Endothelial cell of umbilical vein (primary cell): ENCODE data around the gene ADAM10. TPM values are rescaled to one million over a fixed set of nuclear protein-coding genes. Genes with fewer than 3 reads are reported as not detected.

Experiments
- BruUV-seq: library from RNA; stranded (reverse); fragments of 400-500 nt; replicated peaks from 2 replicates; lab custom pipeline; 2021; lab: Mats Ljungman, UMichigan
- CTCF ChIA-PET: fragments of 300-600, 350-600 bp; sonication (Branson Sonifier 250); formaldehyde crosslinking; loops from one replicate; lab custom pipeline; 2021; ENCODE audit warnings: antibody characterized with exemption, inconsistent platforms; lab: Charles Lee
- POLR2A ChIA-PET: fragments of 300-600, 350-600 bp; sonication (Branson Sonifier 250); formaldehyde crosslinking; loops from one replicate; lab custom pipeline; 2021; ENCODE audit warnings: antibody characterized with exemption, inconsistent platforms; lab: Charles Lee
- DNase-seq: peaks from one replicate; pipeline ENCODE4 v3.0.0-alpha.2; 2011; ENCODE audit warnings: low read depth, low spot score
- FAIRE-seq: peaks from 2 replicates; lab custom pipeline; 2011; peaks lifted over from hg19 to GRCh38; lab: Jason Lieb, UNC
- H2AFZ ChIP-seq: 2 replicates; pipeline ENCODE4 v1.6.0; 2012; ENCODE audit warnings: low read depth, low read length, control low read depth, inconsistent platforms
- H3K27ac ChIP-seq: 2 replicates; pipeline ENCODE4 v1.5.1; 2011; ENCODE audit warnings: low read depth, mild to moderate bottlenecking, control low read depth, low read length, moderate library complexity; ENCODE audit not compliant: insufficient read depth
- H3K27me3 ChIP-seq, 2 experiments: 2 replicates each; pipeline versions ENCODE4 v1.6.0 to v1.6.1; 2011; ENCODE audit warnings: low read length in 2 of 2, mixed read lengths in 1 of 2; ENCODE audit not compliant: control insufficient read depth in 2 of 2, insufficient read depth in 2 of 2
- H3K36me3 ChIP-seq, 2 experiments: 2 replicates in 1 of 2; 3 replicates in 1 of 2; pipeline ENCODE4 v1.5.1; 2011; ENCODE audit warnings: low read length in 2 of 2, mild to moderate bottlenecking in 1 of 2, moderate library complexity in 1 of 2; ENCODE audit not compliant: control insufficient read depth in 2 of 2, insufficient read depth in 2 of 2; ENCODE audit errors: extremely low read depth in 1 of 2
- H3K4me1 ChIP-seq: 3 replicates; pipeline ENCODE4 v1.5.1; 2011; ENCODE audit warnings: mild to moderate bottlenecking, low read length; ENCODE audit not compliant: control insufficient read depth, insufficient read depth; ENCODE audit errors: extremely low read depth
- H3K4me2 ChIP-seq: 2 replicates; pipeline ENCODE4 v1.6.1; 2011; ENCODE audit warnings: low read length, control low read depth, mixed read lengths; ENCODE audit not compliant: insufficient read depth
- H3K4me3 ChIP-seq, 3 experiments: fragments of 200-600 bp in 1 of 3; sonication (generic), shearing (Covaris generic) in 1 of 3; replicated peaks in 1 of 3; 2 replicates each; pipeline ENCODE4 v1.5.1; 2011 to 2016; ENCODE audit warnings: control low read depth in 3 of 3, low read length in 3 of 3, mild to moderate bottlenecking in 2 of 3, inconsistent platforms in 1 of 3, low read depth in 1 of 3, moderate library complexity in 1 of 3; ENCODE audit not compliant: insufficient read depth in 1 of 3
- H3K79me2 ChIP-seq: 2 replicates; pipeline ENCODE4 v1.6.0; 2012; ENCODE audit warnings: low read length, inconsistent platforms; ENCODE audit not compliant: control insufficient read depth, insufficient read depth
- H3K9ac ChIP-seq: replicated peaks from 2 replicates; pipeline ENCODE3; 2011; ENCODE audit warnings: low read length, control low read depth; ENCODE audit not compliant: insufficient read depth; ENCODE audit errors: extremely low read depth
- H3K9me1 ChIP-seq: replicated peaks from 3 replicates; pipeline ENCODE4 v1.6.0; 2011; ENCODE audit warnings: mild to moderate bottlenecking, low read length; ENCODE audit not compliant: control insufficient read depth, insufficient read depth; ENCODE audit errors: extremely low read depth
- H3K9me3 ChIP-seq: replicated peaks from 2 replicates; pipeline ENCODE4 v1.5.1; 2012; ENCODE audit warnings: low read length, inconsistent platforms; ENCODE audit not compliant: control insufficient read depth, insufficient read depth
- H4K20me1 ChIP-seq: replicated peaks from 2 replicates; pipeline ENCODE3; 2011; ENCODE audit warnings: mild to moderate bottlenecking, low read length; ENCODE audit not compliant: control insufficient read depth, insufficient read depth; ENCODE audit errors: extremely low read depth
- CTCF ChIP-seq, 2 donors: IDR thresholded peaks; 1 replicate in 1 of 2; 2 replicates in 1 of 2; pipeline ENCODE4 v1.5.1; 2011; ENCODE audit warnings: low read length in 2 of 2, mild to moderate bottlenecking in 2 of 2, moderate library complexity in 2 of 2, control low read depth in 1 of 2, inconsistent platforms in 1 of 2, low read depth in 1 of 2; ENCODE audit not compliant: insufficient read depth in 1 of 2; ENCODE audit errors: extremely low read depth in 1 of 2
- EZH2 ChIP-seq: IDR thresholded peaks from 2 replicates; pipeline ENCODE4 v1.6.1; 2012; ENCODE audit warnings: borderline replicate concordance, low read depth, mild to moderate bottlenecking, moderate library complexity, low read length, inconsistent platforms; ENCODE audit not compliant: severe bottlenecking
- FOS ChIP-seq: IDR thresholded peaks from 2 replicates; pipeline ENCODE4 v1.6.1; 2011; ENCODE audit warnings: mild to moderate bottlenecking, low read length, moderate library complexity, borderline replicate concordance; ENCODE audit not compliant: insufficient read depth
- GATA2 ChIP-seq: IDR thresholded peaks from 2 replicates; pipeline ENCODE4 v1.7.0; 2011; ENCODE audit warnings: low read depth, mild to moderate bottlenecking, moderate library complexity, mixed read lengths, low read length; ENCODE audit not compliant: insufficient read length, insufficient read depth
- JUN ChIP-seq: IDR thresholded peaks from 2 replicates; pipeline ENCODE4 v1.6.1; 2011; ENCODE audit warnings: borderline replicate concordance, low read depth; ENCODE audit not compliant: insufficient read length, insufficient read depth
- MAX ChIP-seq: IDR thresholded peaks from 2 replicates; pipeline ENCODE4 v1.6.1; 2011; ENCODE audit not compliant: insufficient read depth, insufficient read length
- MYC ChIP-seq: IDR thresholded peaks from one replicate; pipeline ENCODE4 v1.6.1; 2011; ENCODE audit warnings: mild to moderate bottlenecking, low read depth, low read length
- POLR2A ChIP-seq: IDR thresholded peaks from 2 replicates; pipeline ENCODE4 v1.6.1; 2012; ENCODE audit warnings: low read depth, mild to moderate bottlenecking, control low read depth, low read length
- POLR2AphosphoS5 ChIP-seq: IDR thresholded peaks from 2 replicates; pipeline ENCODE4 v1.6.1; 2012; ENCODE audit warnings: low read depth, mild to moderate bottlenecking, control low read depth, low read length, moderate library complexity; ENCODE audit not compliant: insufficient read depth
- dilution Hi-C: fragments of 300-500 bp; cut with MboI; formaldehyde crosslinking; loops from one replicate; pipeline ENCODE4 v1.15.0; 2019; ENCODE audit warnings: low sequenced_read_pairs; ENCODE audit not compliant: extremely low pct_ligation_motif_present
- intact Hi-C: fragments of 100-400 bp; cut with micrococcal nuclease; formaldehyde crosslinking; loops from one replicate; pipeline ENCODE4 v1.10.0; 2022
- polyA plus RNA-seq, 4 experiments: library from polyadenylated mRNA; depleted of rRNA in 3 of 4; stranded (reverse) in 3 of 4; unstranded in 1 of 4; fragments of >200 nt; gene quantifications; 2 replicates each; pipeline versions ENCODE4 v1.2.1 to v1.2.3, GENCODE V29; 2011 to 2012; ENCODE audit warnings: missing spikeins in 1 of 4
- total RNA-seq: library from RNA; stranded (reverse); gene quantifications from 2 replicates; pipeline ENCODE4 v1.2.3, GENCODE V29; 2021

Gene ADAM10
- total and polyA plus RNA-seq, 2 donors (not counting 3 experiments of a cell fraction or from before 2014, with no cell fraction given): 91.3 to 203 TPM

- ChIA-PET CTCF (no interaction called here), POLR2A (no interaction called here)
- dilution Hi-C loops: no loop called here
These were observed 12.2 kb downstream of the ADAM10 start for GRCh38 chr15:58737298-58737697.

More at GRCh38 chr15:58737298-58737697, 12.2 kb downstream of the ADAM10 start:
- BruUV-seq: no TSS peak
- peaks cover 27% of the 10 kb centered on the region for H4K20me1 ChIP-seq
- H3K9me1 ChIP-seq: peaks cover 2% of the 10 kb centered on the region
- H3K4me2 ChIP-seq: peak overlapping the region; percentile 74
- peaks cover 22% of the 10 kb centered on the region for H3K4me1 ChIP-seq
- DNase-seq: no peak
- H3K9me3 ChIP-seq: no peaks in the 10 kb centered on the region
- H3K9ac ChIP-seq: no peak overlapping the region
- H3K4me3 ChIP-seq: no peak overlapping the region
- TF ChIP-seq FOS (no peak), GATA2 (no peak), POLR2AphosphoS5 (no peak), MYC (no peak), EZH2 (no peak), MAX (no peak), JUN (no peak), POLR2A (no peak), CTCF (IDR thresholded peaks at IDR 0.05; ENCODE audit: extremely low read depth in 1 of 2, insufficient read depth in 1 of 2, low read depth in 1 of 2, low read length in 2 of 2) (no peak)
- no peak overlapping the region for H3K27ac ChIP-seq
- intact Hi-C loops: no loop called here
- no peak overlapping the region for H2AFZ ChIP-seq
- H3K27me3 ChIP-seq: no peaks in the 10 kb centered on the region
- peaks cover 86% of the 10 kb centered on the region for H3K79me2 ChIP-seq
- no peak for FAIRE-seq
- H3K36me3 ChIP-seq: no peaks in the 10 kb centered on the region
